ENCODE data around the gene FZD10. TPM values are rescaled to one million over a fixed set of nuclear protein-coding genes. Genes with fewer than 3 reads are reported as not detected.

Gene FZD10
- total RNA-seq, 3 donors from 2014 or later (not counting 1 experiment from before 2014, with no cell fraction given), result not detected

DNA sequence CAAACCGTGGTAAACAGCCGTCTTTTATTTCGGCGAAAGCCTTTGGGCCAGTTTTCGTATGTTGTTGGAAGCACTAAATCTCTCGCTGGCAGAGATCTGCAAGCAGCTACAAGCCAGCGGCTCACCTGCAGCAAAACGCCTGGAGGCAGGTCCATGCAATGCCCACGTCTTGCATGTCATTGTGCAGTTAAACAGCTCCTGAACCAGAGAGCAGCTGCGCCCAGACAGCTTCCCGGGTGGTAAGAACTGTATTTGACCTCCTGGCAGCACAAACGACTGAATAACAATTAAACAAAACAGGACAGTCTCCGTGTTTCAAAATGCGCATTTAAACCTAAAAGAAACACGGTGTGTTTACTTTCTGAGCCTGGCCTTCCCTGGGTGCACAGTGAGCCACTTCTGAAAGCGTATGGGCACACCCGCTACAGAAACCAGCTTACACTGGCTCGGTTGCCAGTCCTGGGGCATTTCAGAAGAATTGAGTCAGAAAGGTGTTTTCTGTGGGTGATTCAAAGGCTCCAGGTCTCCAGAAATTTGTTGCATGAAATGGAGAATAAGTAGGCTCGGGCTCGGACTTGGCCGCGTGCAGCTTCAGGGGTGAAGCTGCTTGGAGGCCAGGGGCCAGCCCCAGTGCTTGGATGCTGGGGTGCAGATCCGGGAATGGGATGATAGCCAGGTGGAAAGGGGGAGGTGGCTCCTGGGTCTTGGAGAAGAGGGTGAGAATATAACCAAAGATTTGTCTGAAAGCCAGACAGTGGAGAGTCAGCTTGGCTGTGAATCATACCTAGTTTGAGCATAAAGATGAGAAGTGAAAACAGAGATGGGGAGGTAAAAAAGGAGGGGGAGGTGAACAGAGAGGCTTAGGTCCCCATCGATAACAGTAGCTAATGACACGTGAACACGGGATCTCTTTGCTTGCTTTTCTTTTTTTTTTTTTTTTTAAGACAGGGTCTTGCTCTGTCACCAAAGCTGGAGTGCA lies 24.9 kb upstream of the FZD10 start:
- Histone ChIP-seq H3K4me1 (ENCODE audit: control insufficient read depth, insufficient read depth, low read length) (no peaks in the 10 kb centered on the region), H3K27ac (ENCODE audit: low read length) (no peak overlapping the region), H3K36me3 (ENCODE audit: control insufficient read depth, insufficient read depth, low read length) (no peaks in the 10 kb centered on the region), H3K4me3 (ENCODE audit: low read length) (no peak overlapping the region), H3K9me3 (ENCODE audit: control insufficient read depth, insufficient read depth, low read length) (no peaks in the 10 kb centered on the region), H3K27me3 (ENCODE audit: control insufficient read depth, insufficient read depth, low read length) (no peaks in the 10 kb centered on the region)
- 55% methylated on average over 26 of the region's 26 CpGs for WGBS (ENCODE audit: insufficient coverage)
- no peak for ATAC-seq
- TF ChIP-seq, protein P1, sequence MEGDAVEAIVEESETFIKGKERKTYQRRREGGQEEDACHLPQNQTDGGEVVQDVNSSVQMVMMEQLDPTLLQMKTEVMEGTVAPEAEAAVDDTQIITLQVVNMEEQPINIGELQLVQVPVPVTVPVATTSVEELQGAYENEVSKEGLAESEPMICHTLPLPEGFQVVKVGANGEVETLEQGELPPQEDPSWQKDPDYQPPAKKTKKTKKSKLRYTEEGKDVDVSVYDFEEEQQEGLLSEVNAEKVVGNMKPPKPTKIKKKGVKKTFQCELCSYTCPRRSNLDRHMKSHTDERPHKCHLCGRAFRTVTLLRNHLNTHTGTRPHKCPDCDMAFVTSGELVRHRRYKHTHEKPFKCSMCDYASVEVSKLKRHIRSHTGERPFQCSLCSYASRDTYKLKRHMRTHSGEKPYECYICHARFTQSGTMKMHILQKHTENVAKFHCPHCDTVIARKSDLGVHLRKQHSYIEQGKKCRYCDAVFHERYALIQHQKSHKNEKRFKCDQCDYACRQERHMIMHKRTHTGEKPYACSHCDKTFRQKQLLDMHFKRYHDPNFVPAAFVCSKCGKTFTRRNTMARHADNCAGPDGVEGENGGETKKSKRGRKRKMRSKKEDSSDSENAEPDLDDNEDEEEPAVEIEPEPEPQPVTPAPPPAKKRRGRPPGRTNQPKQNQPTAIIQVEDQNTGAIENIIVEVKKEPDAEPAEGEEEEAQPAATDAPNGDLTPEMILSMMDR (IDR thresholded peaks at IDR 0.05), result no peak
- intact Hi-C loops (cut with micrococcal nuclease), result no loop called here
- Mint-ChIP-seq H3K36me3 (no peaks in the 10 kb centered on the region), H3K9me3 (peaks cover 0 to 6% of the 10 kb centered on the region in 2 donors), H3K27ac (no peak overlapping the region), H3K4me1 (no peaks in the 10 kb centered on the region), H3K27me3 (ENCODE audit: low read depth in 2 of 2) (peaks cover 0 to 5% of the 10 kb centered on the region in 2 donors), H3K4me3 (no peak overlapping the region)
- no peak for DNase-seq

DNA sequence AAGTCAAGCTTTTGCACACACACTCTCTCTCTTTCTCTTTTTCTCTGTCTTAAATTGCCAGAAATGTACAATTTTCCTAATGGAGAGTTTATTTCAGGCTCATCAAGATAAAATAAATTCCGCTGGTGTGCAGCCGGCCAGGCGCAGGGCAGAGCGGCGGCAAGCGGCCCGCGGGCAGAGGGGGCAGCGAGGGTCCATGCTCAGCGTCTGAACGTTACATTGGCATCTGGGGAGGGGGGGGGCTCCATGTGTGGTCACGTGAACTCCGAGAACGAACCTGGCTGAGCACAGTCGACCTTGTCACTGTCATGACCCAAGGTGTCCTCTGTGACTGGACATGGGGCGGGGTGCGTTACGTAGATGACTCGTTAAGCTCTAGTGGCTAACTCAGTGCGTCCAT lies 23.8 kb upstream of the FZD10 start:
- H3K4me1 Mint-ChIP-seq, result no peaks in the 10 kb centered on the region
- TF ChIP-seq, protein P1 (IDR thresholded peaks at IDR 0.05), result no peak
- no peak overlapping the region for H3K4me3 ChIP-seq (ENCODE audit: low read length)
- 93% methylated on average over 20 of the region's 20 CpGs for WGBS (ENCODE audit: insufficient coverage)
- no peak overlapping the region for H3K27ac ChIP-seq (ENCODE audit: low read length)
- DNase-seq, result no peak
- no peaks in the 10 kb centered on the region for H3K4me1 ChIP-seq (ENCODE audit: control insufficient read depth, insufficient read depth, low read length)
- ATAC-seq, result no peak
- H3K4me3 Mint-ChIP-seq, result no peak overlapping the region
- no peak overlapping the region for H3K27ac Mint-ChIP-seq
- H3K36me3 ChIP-seq (ENCODE audit: control insufficient read depth, insufficient read depth, low read length), result no peaks in the 10 kb centered on the region
- intact Hi-C loops (cut with micrococcal nuclease), result no loop called here
- no peaks in the 10 kb centered on the region for H3K27me3 ChIP-seq (ENCODE audit: control insufficient read depth, insufficient read depth, low read length)
- peaks cover 0 to 5% of the 10 kb centered on the region in 2 donors for H3K27me3 Mint-ChIP-seq (ENCODE audit: low read depth in 2 of 2)
- no peaks in the 10 kb centered on the region for H3K36me3 Mint-ChIP-seq
- H3K9me3 ChIP-seq (ENCODE audit: control insufficient read depth, insufficient read depth, low read length), result no peaks in the 10 kb centered on the region
- H3K9me3 Mint-ChIP-seq, result peaks cover 0 to 6% of the 10 kb centered on the region in 2 donors

DNA sequence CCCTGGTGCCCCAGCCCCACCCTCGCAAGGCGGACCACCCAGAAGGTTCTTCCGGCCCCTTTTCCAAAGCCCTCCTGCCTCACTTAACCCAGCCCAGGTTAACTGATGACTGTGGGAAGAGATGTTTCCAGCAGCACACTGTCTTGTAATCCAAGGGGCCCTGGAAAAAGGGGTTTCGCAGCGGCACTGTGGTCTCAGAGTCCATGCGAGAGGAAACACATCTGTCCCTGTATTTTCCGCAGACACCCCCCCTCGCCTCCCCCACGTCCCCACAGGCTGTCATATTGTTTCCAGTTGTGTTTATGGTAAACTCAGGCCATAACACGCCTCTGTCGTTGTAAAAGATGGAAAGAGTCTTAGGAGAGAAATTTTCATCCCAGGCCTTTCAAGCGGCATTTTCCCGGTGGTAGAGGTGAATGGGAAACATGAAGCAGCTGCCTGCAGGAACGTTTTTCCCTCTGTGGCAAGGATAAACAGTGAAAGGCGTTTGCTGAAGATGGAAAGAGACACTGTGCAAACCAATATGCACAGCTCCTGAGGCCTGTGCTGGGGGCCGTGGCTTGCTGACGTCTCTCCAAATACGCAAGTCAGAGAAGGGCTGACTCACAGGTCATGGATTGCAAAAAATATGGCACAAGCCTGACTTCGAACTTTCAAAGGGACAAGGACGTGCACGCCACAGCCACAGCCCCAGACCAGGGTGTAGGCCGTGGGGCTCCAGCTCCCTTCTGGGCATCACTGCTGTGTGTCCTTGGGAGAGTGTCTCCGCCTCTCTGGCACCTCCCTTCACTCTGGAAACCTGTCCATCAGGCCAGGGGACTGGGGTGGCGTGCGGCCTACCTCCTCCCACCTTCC lies 22.5 kb upstream of the FZD10 start:
- H3K27ac Mint-ChIP-seq, result no peak overlapping the region
- H3K4me1 Mint-ChIP-seq, result no peaks in the 10 kb centered on the region
- intact Hi-C loops (cut with micrococcal nuclease), result no loop called here
- DNase-seq, result no peak
- H3K27me3 ChIP-seq (ENCODE audit: control insufficient read depth, insufficient read depth, low read length), result no peaks in the 10 kb centered on the region
- no peaks in the 10 kb centered on the region for H3K9me3 ChIP-seq (ENCODE audit: control insufficient read depth, insufficient read depth, low read length)
- no peaks in the 10 kb centered on the region for H3K36me3 ChIP-seq (ENCODE audit: control insufficient read depth, insufficient read depth, low read length)
- H3K27ac ChIP-seq (ENCODE audit: low read length), result no peak overlapping the region
- no peak for ATAC-seq
- TF ChIP-seq, protein P1 (IDR thresholded peaks at IDR 0.05), result no peak
- peaks cover 0 to 5% of the 10 kb centered on the region in 2 donors for H3K27me3 Mint-ChIP-seq (ENCODE audit: low read depth in 2 of 2)
- no peak overlapping the region for H3K4me3 ChIP-seq (ENCODE audit: low read length)
- H3K4me3 Mint-ChIP-seq, result no peak overlapping the region
- peaks cover 0 to 3% of the 10 kb centered on the region in 2 donors for H3K9me3 Mint-ChIP-seq
- no peaks in the 10 kb centered on the region for H3K4me1 ChIP-seq (ENCODE audit: control insufficient read depth, insufficient read depth, low read length)
- no peaks in the 10 kb centered on the region for H3K36me3 Mint-ChIP-seq
- 74% methylated on average over 23 of the region's 25 CpGs for whole genome bisulfite sequencing (ENCODE audit: insufficient coverage)
